ENCODE results near the gene NMT1. TPM values are rescaled to one million over a fixed set of nuclear protein-coding genes. Genes with fewer than 3 reads are reported as not detected.

NMT1 gene
- total RNA-seq, 2 donors from 2014 or later = 44.6 to 52.7 TPM

DNA sequence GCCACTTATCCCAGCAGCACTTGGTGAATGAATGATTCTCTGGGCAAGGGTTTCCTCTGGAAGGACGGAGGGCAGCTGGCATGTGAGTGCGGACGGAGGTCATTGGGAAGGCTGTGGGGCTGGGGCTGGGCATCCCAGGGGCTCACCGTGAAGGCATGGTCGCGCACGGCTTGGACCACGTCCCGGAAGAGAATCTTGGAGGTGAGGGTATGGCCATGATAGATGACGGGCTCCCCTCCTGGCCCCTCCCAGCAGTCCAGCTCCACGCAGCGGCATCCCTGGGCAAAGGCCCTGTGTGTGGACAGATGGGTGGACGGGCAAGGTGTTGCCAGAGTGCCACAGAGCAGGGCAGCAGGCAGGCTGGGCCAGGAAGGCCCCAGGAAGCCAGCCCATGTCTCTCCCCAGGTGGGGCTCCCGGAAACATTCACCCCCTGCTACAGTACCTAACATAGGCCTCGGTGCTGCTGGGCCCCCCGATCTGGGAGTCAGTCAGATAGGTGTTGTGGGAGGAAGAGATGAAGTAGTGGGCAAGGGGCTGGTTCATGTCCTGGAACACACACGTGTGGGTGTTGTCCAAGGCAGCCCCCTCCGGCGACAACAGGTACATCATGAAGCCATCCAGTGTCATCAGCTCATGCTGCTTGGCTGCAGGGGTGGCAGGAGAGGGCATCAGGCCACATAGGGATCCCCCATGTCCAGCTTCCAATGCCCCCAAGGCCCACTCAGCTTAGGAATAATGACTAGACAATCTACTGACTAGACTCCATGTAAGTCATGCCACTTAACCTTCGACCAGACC lies 56.9 kb downstream of the NMT1 start:
- Histone ChIP-seq H3K27ac (no peak overlapping the region), H3K4me3 (no peak overlapping the region), H3K36me3 (peaks cover 49% of the 10 kb centered on the region), H3K4me1 (peaks cover 0 to 16% of the 10 kb centered on the region in 2 donors), H3K9me3 (no peaks in the 10 kb centered on the region), H3K27me3 (no peaks in the 10 kb centered on the region)
- no peak for DNase-seq (ENCODE audit: low spot score)
- TF ChIP-seq, protein P1, sequence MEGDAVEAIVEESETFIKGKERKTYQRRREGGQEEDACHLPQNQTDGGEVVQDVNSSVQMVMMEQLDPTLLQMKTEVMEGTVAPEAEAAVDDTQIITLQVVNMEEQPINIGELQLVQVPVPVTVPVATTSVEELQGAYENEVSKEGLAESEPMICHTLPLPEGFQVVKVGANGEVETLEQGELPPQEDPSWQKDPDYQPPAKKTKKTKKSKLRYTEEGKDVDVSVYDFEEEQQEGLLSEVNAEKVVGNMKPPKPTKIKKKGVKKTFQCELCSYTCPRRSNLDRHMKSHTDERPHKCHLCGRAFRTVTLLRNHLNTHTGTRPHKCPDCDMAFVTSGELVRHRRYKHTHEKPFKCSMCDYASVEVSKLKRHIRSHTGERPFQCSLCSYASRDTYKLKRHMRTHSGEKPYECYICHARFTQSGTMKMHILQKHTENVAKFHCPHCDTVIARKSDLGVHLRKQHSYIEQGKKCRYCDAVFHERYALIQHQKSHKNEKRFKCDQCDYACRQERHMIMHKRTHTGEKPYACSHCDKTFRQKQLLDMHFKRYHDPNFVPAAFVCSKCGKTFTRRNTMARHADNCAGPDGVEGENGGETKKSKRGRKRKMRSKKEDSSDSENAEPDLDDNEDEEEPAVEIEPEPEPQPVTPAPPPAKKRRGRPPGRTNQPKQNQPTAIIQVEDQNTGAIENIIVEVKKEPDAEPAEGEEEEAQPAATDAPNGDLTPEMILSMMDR (IDR thresholded peaks at IDR 0.05) = no peak

DNA sequence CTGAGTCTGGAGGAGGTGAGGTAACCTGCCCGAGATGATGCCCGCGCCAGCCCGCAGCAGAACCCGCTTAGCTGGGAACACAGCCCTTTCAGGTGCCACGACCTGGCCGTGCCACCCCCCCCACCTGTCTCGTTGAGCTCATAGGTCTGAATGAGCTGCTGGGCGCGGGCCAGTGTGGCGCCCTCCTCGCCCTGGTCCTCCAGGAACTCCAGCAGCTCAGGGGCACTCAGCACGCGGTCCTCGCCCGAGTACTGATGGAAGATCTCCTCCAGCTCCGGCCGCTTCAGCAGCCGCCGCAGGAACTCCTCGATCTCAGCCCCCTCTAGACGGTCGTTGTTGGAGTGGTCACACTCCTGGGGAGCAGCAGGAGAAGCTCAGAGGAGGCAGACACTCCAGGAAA lies 57.6 kb downstream of the NMT1 start:
- DNase-seq (ENCODE audit: low spot score) = no peak
- Histone ChIP-seq H3K4me1 (peaks cover 0 to 22% of the 10 kb centered on the region in 2 donors), H3K9me3 (no peaks in the 10 kb centered on the region), H3K27ac (no peak overlapping the region), H3K27me3 (no peaks in the 10 kb centered on the region), H3K4me3 (no peak overlapping the region), H3K36me3 (peaks cover 42% of the 10 kb centered on the region)
- TF ChIP-seq, protein P1 (IDR thresholded peaks at IDR 0.05) = no peak

DNA sequence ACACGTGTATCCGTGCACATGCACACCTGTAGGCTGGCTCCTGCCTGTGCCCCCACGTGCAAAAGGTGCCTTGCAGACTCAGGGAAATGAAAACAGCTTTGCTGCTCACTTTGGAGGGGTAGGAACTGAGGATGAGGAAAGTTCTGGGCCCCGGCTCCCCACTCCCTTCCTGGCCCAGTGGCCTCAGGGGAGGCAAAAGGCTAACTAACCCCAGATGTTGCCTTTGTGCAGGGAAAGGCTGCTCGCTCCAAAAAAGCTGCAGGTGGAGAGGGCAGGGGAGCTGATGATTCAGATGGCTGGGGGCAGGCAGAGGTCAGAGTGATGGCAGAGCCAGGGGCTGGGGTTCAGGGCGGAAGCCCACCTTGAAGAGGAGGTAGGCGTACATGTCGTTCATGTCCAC lies 58.8 kb downstream of the NMT1 start:
- TF ChIP-seq, protein P1 (IDR thresholded peaks at IDR 0.05) = no peak
- H3K36me3 ChIP-seq = peaks cover 38% of the 10 kb centered on the region

DNA sequence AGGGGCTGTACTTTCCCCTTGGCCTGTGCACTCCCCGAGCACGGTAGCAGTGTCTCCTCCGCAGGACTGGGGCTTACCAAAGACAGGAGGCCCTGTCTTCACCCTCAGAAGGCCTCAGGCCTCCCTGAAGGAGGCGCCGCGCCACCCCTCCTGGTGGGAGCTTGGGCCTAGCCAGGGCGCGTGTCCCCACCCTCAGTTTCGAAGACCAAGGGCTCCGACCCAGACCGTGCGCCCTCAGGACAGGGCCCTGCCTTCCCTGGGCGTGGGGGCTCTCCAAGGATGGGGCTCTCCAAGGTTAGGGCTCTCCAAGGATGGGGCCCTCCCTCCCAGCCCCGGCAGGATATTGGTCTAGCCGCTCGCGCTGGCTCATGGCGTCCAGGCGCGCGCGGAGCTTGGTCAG lies 59.4 kb downstream of the NMT1 start:
- peaks cover 0 to 34% of the 10 kb centered on the region in 2 donors for H3K4me1 ChIP-seq
- peaks cover 34% of the 10 kb centered on the region for H3K36me3 ChIP-seq
- no peak for DNase-seq (ENCODE audit: low spot score)
- TF ChIP-seq, protein P1 (IDR thresholded peaks at IDR 0.05) = no peak
- no peak overlapping the region for H3K4me3 ChIP-seq
- no peaks in the 10 kb centered on the region for H3K9me3 ChIP-seq
- H3K27ac ChIP-seq = no peak overlapping the region
- no peaks in the 10 kb centered on the region for H3K27me3 ChIP-seq

More for the DNA sequence above, 58.8 kb downstream of the NMT1 start:
- no peaks in the 10 kb centered on the region for H3K9me3 ChIP-seq
- no peak overlapping the region for H3K27ac ChIP-seq
- H3K4me3 ChIP-seq = no peak overlapping the region
- no peaks in the 10 kb centered on the region for H3K27me3 ChIP-seq
- H3K4me1 ChIP-seq = peaks cover 0 to 34% of the 10 kb centered on the region in 2 donors
- DNase-seq (ENCODE audit: low spot score) = no peak

DNA sequence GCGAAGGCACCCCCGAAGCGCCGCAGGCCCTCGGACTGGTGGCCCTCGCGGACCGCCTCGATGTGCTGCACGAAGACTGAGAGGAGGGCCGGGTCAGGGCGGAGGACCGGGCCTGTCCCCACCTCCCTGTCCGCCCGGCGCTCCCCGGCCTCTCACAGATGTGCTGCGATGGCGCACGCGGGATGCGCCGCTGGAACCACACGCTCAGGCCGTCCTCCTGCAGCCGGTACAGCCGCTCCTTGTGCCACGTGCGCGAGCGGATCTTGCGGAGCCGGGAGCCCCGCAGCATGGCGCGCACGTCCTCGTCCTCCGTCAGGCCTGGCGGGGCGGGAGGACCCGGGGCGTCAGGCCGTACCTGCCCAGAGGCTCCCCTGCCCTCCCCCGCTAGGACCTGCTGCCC lies 59.9 kb downstream of the NMT1 start:
- Histone ChIP-seq H3K36me3 (peaks cover 30% of the 10 kb centered on the region), H3K4me3 (no peak overlapping the region), H3K27ac (no peak overlapping the region), H3K9me3 (no peaks in the 10 kb centered on the region), H3K4me1 (peaks cover 0 to 34% of the 10 kb centered on the region in 2 donors), H3K27me3 (no peaks in the 10 kb centered on the region)
- TF ChIP-seq, protein P1 (IDR thresholded peaks at IDR 0.05) = no peak
- no peak for DNase-seq (ENCODE audit: low spot score)
